Tibial nerve (tissue), 3 donors: ENCODE measurements around the gene THRAP3.

ENCODE experiments used
- POLR2A ChIP-seq, 2 donors: fragments of 450-650 bp; IDR thresholded peaks; one replicate each; pipeline ENCODE4 v1.6.1; 2017; ENCODE audit warnings: antibody characterized with exemption in 2 of 2, mild to moderate bottlenecking in 2 of 2, moderate library complexity in 2 of 2
- TF ChIP-seq, protein P1 (sequence below), 5 experiments: fragments of 200-600 bp in 3 of 5; fragments of 450-650 bp in 2 of 5; sonication (generic) in 3 of 5; IDR thresholded peaks; one replicate each; pipeline ENCODE4 v1.5.1; 2016 to 2019; ENCODE audit warnings: antibody characterized with exemption in 5 of 5, mild to moderate bottlenecking in 3 of 5, moderate library complexity in 2 of 5

DNA sequence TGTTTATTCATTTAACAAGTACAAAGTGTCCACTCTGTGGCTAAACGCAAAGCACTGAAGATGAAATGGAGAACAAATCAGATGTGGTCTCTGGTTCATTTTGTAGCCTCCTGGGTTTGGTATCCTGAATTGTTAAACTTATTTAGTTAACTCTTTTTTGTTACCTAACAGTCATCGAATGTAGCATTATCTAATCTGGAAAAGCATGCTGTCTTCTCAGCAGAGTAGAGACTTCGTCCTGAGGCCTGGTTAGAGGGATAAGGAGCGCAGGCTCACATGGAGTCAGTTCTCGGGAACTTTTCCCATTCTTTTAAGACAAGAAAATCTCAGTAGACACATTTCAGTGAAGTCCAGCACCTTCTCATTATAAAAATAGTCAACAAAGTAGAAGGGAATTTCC is 48.8 kb downstream of the THRAP3 start:
- TF ChIP-seq, protein P1, sequence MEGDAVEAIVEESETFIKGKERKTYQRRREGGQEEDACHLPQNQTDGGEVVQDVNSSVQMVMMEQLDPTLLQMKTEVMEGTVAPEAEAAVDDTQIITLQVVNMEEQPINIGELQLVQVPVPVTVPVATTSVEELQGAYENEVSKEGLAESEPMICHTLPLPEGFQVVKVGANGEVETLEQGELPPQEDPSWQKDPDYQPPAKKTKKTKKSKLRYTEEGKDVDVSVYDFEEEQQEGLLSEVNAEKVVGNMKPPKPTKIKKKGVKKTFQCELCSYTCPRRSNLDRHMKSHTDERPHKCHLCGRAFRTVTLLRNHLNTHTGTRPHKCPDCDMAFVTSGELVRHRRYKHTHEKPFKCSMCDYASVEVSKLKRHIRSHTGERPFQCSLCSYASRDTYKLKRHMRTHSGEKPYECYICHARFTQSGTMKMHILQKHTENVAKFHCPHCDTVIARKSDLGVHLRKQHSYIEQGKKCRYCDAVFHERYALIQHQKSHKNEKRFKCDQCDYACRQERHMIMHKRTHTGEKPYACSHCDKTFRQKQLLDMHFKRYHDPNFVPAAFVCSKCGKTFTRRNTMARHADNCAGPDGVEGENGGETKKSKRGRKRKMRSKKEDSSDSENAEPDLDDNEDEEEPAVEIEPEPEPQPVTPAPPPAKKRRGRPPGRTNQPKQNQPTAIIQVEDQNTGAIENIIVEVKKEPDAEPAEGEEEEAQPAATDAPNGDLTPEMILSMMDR (IDR thresholded peaks at IDR 0.05) = no peak
- TF ChIP-seq POLR2A (IDR thresholded peaks at IDR 0.05) = no peak
